Measurements from ENCODE around the gene ACKR2. TPM values are rescaled to one million over a fixed set of nuclear protein-coding genes. Genes with fewer than 3 reads are reported as not detected.

Gene ACKR2
- polyA plus RNA-seq, 1 of the 3 experiments (the other 2 are of a cell fraction), result 0.10 TPM

- CTCF ChIA-PET, result interaction anchor here (1.1 to 3.5 kb wide), 3 partner anchors 33 to 54 kb away, joined by 6 to 10 read pairs (median 7); no protein-coding TSS in a partner anchor
- H3K4me3 ChIP-seq (ENCODE audit: low read depth in 2 of 2, low read length in 1 of 2), result no peak overlapping the region
- TF ChIP-seq FOSL2 (IDR thresholded peaks at IDR 0.05; ENCODE audit: borderline replicate concordance, low read depth) (no peak), FOXJ3 (CRISPR knock-in tag; IDR thresholded peaks at IDR 0.05) (no peak), NRF1 (IDR thresholded peaks at IDR 0.05; ENCODE audit: low read depth, low read length) (no peak), TCF12 (IDR thresholded peaks at IDR 0.05) (no peak), RAD21 (IDR thresholded peaks at IDR 0.05; ENCODE audit: low read length) (no peak), TEAD4 (IDR thresholded peaks at IDR 0.05; ENCODE audit: borderline replicate concordance, insufficient read depth) (no peak), IRF3 (IDR thresholded peaks at IDR 0.05; ENCODE audit: low read depth, low read length) (no peak), ZBTB33 (IDR thresholded peaks at IDR 0.05; ENCODE audit: borderline replicate concordance, low read depth) (no peak), EP300 (IDR thresholded peaks at IDR 0.05; ENCODE audit: borderline replicate concordance in 1 of 2, low read depth in 1 of 2, low read length in 1 of 2) (no peak), RCOR1 (IDR thresholded peaks at IDR 0.05; ENCODE audit: low read length) (no peak), GATA2 (CRISPR knock-in tag; IDR thresholded peaks at IDR 0.05) (no peak)
- TF ChIP-seq, protein P1, sequence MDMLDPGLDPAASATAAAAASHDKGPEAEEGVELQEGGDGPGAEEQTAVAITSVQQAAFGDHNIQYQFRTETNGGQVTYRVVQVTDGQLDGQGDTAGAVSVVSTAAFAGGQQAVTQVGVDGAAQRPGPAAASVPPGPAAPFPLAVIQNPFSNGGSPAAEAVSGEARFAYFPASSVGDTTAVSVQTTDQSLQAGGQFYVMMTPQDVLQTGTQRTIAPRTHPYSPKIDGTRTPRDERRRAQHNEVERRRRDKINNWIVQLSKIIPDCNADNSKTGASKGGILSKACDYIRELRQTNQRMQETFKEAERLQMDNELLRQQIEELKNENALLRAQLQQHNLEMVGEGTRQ (IDR thresholded peaks at IDR 0.05; ENCODE audit: borderline replicate concordance, low read depth, low read length), result no peak
- TF ChIP-seq, protein P2, sequence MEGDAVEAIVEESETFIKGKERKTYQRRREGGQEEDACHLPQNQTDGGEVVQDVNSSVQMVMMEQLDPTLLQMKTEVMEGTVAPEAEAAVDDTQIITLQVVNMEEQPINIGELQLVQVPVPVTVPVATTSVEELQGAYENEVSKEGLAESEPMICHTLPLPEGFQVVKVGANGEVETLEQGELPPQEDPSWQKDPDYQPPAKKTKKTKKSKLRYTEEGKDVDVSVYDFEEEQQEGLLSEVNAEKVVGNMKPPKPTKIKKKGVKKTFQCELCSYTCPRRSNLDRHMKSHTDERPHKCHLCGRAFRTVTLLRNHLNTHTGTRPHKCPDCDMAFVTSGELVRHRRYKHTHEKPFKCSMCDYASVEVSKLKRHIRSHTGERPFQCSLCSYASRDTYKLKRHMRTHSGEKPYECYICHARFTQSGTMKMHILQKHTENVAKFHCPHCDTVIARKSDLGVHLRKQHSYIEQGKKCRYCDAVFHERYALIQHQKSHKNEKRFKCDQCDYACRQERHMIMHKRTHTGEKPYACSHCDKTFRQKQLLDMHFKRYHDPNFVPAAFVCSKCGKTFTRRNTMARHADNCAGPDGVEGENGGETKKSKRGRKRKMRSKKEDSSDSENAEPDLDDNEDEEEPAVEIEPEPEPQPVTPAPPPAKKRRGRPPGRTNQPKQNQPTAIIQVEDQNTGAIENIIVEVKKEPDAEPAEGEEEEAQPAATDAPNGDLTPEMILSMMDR (IDR thresholded peaks at IDR 0.05), result no peak
These were observed 23.0 kb upstream of the ACKR2 start for GRCh38 chr3:42786212-42786611.

More at GRCh38 chr3:42786212-42786611, 23.0 kb upstream of the ACKR2 start:
- peaks cover 3% of the 10 kb centered on the region for H3F3A ChIP-seq (replicated peaks; ENCODE audit: insufficient read depth)
- no peak for DNase-seq
- H3K27me3 ChIP-seq (ENCODE audit: insufficient read depth), result no peaks in the 10 kb centered on the region
- no peak overlapping the region for H3K4me2 ChIP-seq
- POLR2A ChIA-PET, result no interaction called here
- no peaks in the 10 kb centered on the region for H3K4me1 ChIP-seq (ENCODE audit: control insufficient read depth in 1 of 2, insufficient read depth in 2 of 2, low read depth in 1 of 2, low read length in 1 of 2)
- no peak overlapping the region for H3K27ac ChIP-seq (ENCODE audit: low read depth in 2 of 2, low read length in 1 of 2)
- H3K79me2 ChIP-seq (ENCODE audit: insufficient read depth), result peaks cover 34% of the 10 kb centered on the region
- peaks cover 36 to 65% of the 10 kb centered on the region in 2 experiments for H3K36me3 ChIP-seq (replicated peaks in 1 of 2; ENCODE audit: control insufficient read depth in 1 of 2, insufficient read depth in 2 of 2, low read length in 1 of 2)
- no peak overlapping the region for H2AFZ ChIP-seq (ENCODE audit: low read depth)
- 95% methylated on average over 1 of the region's 1 CpG for WGBS (ENCODE audit: low lambda C conversion rate)
- no peak overlapping the region for H3K9ac ChIP-seq
- no peaks in the 10 kb centered on the region for H3K9me2 ChIP-seq
- H4K20me1 ChIP-seq (ENCODE audit: insufficient read depth), result 0 out of 2 replicates have a peak, but pooled peaks cover 9% of the 10 kb centered on the region
- H3K9me3 ChIP-seq, result no peaks in the 10 kb centered on the region
